Natural killer cell treated with Interleukin-12 subunit alpha and Interleukin-12 subunit beta and Interleukin-15 and Interleukin-18, amount 100 ng/mL, for 72 hours (primary cell): ENCODE data around the gene NUDT1. TPM values are rescaled to one million over a fixed set of nuclear protein-coding genes. Genes with fewer than 3 reads are reported as not detected.
A peak's percentile ranks its signal among the peaks of the same experiment; 100 is the strongest.

Experiments
- ATAC-seq, 2 donors: fragments of 150-1000 bp; cut with Tn5 transposase in 1 of 2; sonication (Bioruptor Pico), chemical (Tn5 transposase) in 1 of 2; 2 replicates each; pipeline ENCODE4 v1.10.0; 2021
- DNase-seq: peaks from one replicate; pipeline ENCODE4 v3.0.0; 2022; ENCODE audit warnings: low spot score
- H3K27ac Mint-ChIP-seq, 2 donors: 1 replicate in 1 of 2; 2 replicates in 1 of 2; pipeline ENCODE4 v1.8.0; 2022; ENCODE audit warnings: mixed read lengths in 2 of 2, mild to moderate bottlenecking in 1 of 2, moderate library complexity in 1 of 2
- H3K27me3 Mint-ChIP-seq, 2 donors: 1 replicate in 1 of 2; 2 replicates in 1 of 2; pipeline ENCODE4 v1.8.0; 2022; ENCODE audit warnings: mixed read lengths in 2 of 2
- H3K36me3 Mint-ChIP-seq: one replicate; pipeline ENCODE4 v1.8.0; 2022; ENCODE audit warnings: mixed read lengths
- H3K4me1 Mint-ChIP-seq, 2 donors: 1 replicate in 1 of 2; 2 replicates in 1 of 2; pipeline ENCODE4 v1.8.0; 2022; ENCODE audit warnings: low read depth in 2 of 2, mixed read lengths in 2 of 2, mild to moderate bottlenecking in 1 of 2
- H3K4me3 Mint-ChIP-seq: one replicate; pipeline ENCODE4 v1.8.0; 2022; ENCODE audit warnings: mixed read lengths
- H3K9me3 Mint-ChIP-seq: 2 replicates; pipeline ENCODE4 v1.8.0; 2022; ENCODE audit warnings: mixed read lengths
- total RNA-seq, 2 donors: library from RNA; stranded (reverse); gene quantifications; one replicate each; pipeline ENCODE4 v1.2.3, GENCODE V29; 2022

The NUDT1 gene
- total RNA-seq, 2 donors from 2014 or later = 31.7 to 65.2 TPM

DNA sequence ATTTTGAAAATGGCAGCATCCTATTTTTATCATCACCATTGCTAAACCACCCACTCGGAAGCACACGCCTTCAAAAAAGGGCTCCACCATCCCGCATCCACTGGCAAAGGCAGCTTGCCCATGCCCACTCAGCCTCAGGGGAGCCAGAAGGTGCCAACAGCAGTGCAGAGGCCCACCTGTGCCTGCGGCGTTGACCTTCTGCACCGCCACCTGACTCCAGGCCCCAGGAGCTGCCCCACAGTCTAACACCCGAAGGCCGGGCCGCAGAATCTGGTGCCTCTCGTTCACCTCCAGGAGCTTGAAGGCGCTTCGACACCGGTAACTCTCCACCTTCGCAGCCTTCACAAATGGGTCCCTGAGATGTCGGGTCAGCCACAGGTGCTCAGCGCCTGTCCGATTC lies 2.8 kb upstream of the NUDT1 start:
- H3K36me3 Mint-ChIP-seq = peaks cover 8% of the 10 kb centered on the region
- H3K9me3 Mint-ChIP-seq = no peaks in the 10 kb centered on the region
- DNase-seq (no peak), ATAC-seq (no peak)
- H3K4me1 Mint-ChIP-seq = peaks cover 10 to 12% of the 10 kb centered on the region in 2 donors
- no peak overlapping the region for H3K27ac Mint-ChIP-seq
- H3K4me3 Mint-ChIP-seq = peak overlapping the region; percentile 17
- no peaks in the 10 kb centered on the region for H3K27me3 Mint-ChIP-seq

DNA sequence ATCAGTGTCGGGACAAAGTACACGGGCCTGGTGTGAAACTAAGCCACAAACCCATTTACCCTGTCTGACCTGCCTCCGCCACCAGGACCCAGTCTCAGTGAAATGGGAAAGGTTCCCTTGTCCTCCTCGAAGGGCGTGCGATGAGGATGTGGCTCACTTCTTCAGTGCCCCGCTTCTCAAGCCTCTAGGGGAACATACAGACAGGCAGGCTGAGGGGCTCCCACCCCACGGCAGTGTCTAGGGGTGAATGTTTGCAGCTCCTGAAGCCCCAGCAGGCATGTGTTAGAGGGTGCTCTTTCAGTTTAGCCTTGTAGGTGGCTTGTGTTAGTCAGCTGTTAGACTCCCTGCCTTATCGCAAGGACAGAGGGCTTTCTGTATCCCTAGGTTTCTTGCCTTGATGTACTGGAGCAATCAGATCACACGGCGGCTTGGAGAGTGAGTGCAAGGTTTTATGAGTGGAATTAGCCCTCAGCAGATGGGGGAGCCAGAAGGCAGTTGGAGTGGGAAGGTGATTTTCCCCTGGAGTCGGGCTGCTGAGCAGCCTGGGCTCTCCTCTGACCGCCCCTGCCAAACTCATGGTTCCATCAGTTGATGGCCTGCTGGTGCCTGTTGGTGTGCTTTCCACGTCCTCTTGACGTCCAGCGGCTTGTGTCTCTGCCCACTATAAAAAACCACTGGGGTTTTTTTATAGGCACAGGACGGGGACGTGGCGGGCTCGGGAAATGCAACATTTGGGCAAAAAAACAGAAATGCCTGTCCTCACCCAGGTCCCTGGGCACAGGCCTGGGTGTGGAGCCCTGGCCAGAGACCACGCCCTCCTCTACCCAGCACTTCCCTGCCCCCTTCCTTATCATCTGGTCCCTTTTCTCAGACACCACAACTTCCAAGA lies 759 bp downstream of the NUDT1 start:
- H3K36me3 Mint-ChIP-seq = no peaks in the 10 kb centered on the region
- no peaks in the 10 kb centered on the region for H3K27me3 Mint-ChIP-seq
- H3K4me1 Mint-ChIP-seq = peaks cover 8 to 17% of the 10 kb centered on the region in 2 donors
- H3K27ac Mint-ChIP-seq = peak overlapping the region; percentile 78 to 86
- DNase-seq (no peak), ATAC-seq (peak; percentile 33 to 37)
- H3K4me3 Mint-ChIP-seq = peak overlapping the region; percentile 95
- H3K9me3 Mint-ChIP-seq = no peaks in the 10 kb centered on the region

DNA sequence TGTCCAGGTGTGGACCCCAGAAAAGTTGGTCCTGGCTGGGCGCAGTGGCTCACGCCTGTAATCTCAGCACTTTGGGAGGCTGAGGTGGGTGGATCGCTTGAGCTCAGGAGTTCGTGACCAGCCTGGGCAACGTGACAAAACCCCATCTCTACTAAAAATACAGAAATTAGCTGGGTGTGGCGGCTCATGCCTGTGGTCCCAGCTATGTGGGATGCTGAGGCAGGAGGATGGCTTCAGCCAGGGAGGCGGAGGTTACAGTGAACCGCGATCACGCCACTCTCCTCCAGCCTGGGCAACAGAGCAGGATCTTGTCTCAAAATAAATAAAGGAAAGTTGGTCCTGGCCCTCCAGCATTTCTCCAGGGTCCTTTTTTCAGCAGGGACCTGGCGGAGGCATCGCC lies 1.4 kb downstream of the NUDT1 start:
- Mint-ChIP-seq H3K4me1 (peaks cover 13 to 21% of the 10 kb centered on the region in 2 donors), H3K27ac (no peak overlapping the region), H3K9me3 (no peaks in the 10 kb centered on the region), H3K27me3 (no peaks in the 10 kb centered on the region), H3K4me3 (peak overlapping the region; percentile 95), H3K36me3 (no peaks in the 10 kb centered on the region)
- DNase-seq = no peak
- no peak for ATAC-seq

DNA sequence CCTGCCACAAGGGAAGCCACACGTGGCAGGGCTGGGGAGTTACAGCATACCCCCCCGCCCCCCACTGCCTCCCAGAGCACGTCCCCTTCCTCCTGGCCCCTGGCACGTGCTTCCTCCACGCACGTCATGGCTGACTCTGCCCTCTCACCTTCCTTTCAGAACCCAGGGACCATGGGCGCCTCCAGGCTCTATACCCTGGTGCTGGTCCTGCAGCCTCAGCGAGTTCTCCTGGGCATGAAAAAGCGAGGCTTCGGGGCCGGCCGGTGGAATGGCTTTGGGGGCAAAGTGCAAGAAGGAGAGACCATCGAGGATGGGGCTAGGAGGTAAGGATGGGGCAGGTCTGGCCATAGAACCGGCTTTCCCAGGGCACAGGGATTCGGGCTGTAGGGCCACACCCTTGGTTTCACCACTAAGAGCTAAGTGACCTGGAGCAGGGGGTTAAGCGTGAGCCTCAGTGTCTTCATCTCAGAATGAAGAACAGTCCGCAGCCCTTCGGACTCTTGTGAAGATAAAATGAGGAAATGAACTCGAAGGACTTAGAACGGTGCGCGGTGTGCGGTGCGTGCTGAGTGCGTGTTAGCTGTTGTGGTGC lies 2.5 kb downstream of the NUDT1 start:
- H3K27ac Mint-ChIP-seq = no peak overlapping the region
- no peak overlapping the region for H3K4me3 Mint-ChIP-seq
- H3K36me3 Mint-ChIP-seq = no peaks in the 10 kb centered on the region
- no peaks in the 10 kb centered on the region for H3K9me3 Mint-ChIP-seq
- DNase-seq (no peak), ATAC-seq (no peak)
- H3K27me3 Mint-ChIP-seq = no peaks in the 10 kb centered on the region
- H3K4me1 Mint-ChIP-seq = peaks cover 23 to 29% of the 10 kb centered on the region in 2 donors

DNA sequence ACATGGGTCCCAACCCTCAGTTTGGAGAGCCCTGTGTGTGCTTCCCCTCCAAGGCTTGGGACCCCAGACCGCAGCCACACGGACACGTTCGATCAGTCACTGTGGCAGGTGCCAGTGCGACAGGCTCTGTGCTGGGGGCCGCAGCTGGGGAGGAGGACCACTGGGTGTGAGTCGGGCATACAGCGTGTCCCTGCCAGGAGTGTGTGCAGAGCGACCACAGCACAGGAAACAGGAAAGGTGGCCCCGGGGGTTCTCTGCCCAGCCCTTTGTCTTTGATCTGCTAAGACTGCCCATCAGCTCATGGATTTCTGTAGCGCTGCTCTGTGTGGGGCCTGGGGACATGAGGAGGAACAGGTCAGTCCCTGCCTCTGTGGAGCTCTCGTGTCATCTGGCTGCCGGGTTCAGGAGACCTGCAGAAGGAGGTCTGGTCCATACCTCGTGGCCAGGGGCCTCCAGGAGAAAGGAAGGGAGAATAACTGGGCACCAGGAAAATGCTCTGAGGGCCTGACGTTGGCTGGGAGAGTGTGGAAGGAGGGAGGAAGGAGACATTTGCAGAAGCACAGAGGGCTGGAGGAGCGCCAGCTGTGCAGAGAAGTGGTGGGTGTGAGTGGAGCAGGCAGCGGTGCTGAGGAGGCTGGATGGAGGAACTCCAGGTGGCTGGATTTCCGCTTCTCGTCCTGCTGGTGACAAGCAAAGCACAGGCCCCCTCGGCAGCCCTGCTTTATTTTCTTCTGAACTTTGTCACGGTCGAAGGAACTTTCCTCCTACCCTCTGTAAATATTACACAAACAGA lies 4.1 kb downstream of the NUDT1 start:
- Mint-ChIP-seq H3K27ac (no peak overlapping the region), H3K4me1 (peaks cover 25 to 32% of the 10 kb centered on the region in 2 donors)

DNA sequence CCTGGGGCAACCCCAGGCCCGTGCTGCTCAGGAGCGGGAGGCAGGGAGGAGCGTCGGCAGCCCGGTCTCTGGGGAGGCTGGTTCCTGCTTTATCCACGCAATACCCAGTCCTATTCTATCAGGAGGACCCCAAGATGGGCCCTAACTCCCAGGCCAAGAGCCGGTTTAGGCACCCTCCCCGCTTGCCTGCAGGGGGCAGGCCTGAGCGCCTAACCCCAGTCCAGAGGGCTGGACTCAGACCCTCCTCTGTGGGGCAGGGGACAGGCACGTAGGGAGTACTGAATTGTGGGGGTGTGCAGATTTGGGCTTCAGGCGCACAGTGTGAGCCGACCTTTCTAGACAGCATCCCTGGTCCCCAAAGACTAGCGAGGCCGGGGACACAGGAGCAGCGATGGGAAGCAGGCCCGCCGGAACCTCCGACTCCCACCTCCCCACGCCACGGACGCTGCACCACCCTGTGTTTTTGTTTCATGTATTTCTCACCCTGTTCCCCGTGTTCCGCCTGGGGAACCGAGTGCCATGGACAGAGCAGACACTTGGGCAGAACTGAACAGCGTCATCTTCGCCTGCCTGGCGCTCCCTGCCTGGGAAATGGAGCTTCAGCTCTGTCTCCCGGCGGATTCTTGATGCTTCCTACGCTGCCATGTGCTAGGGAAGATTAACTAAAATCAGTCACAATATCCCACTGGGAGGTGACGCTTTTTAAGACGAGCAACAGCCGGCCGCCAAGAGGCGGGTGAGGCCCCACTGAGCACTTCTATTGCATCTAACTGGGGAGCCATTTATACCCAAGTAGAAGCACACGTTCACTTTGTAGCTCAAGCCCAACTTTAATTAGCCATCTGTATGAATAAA lies 5.3 kb downstream of the NUDT1 start:
- peaks cover 25 to 29% of the 10 kb centered on the region in 2 donors for H3K4me1 Mint-ChIP-seq
- ATAC-seq (no peak), DNase-seq (no peak)
- no peak overlapping the region for H3K4me3 Mint-ChIP-seq
- H3K36me3 Mint-ChIP-seq = no peaks in the 10 kb centered on the region
- H3K27ac Mint-ChIP-seq = no peak overlapping the region
- no peaks in the 10 kb centered on the region for H3K9me3 Mint-ChIP-seq
- H3K27me3 Mint-ChIP-seq = no peaks in the 10 kb centered on the region

More for the DNA sequence above, 4.1 kb downstream of the NUDT1 start:
- ATAC-seq (no peak), DNase-seq (no peak)
- no peak overlapping the region for H3K4me3 Mint-ChIP-seq
- no peaks in the 10 kb centered on the region for H3K9me3 Mint-ChIP-seq
- H3K27me3 Mint-ChIP-seq = no peaks in the 10 kb centered on the region
- no peaks in the 10 kb centered on the region for H3K36me3 Mint-ChIP-seq

DNA sequence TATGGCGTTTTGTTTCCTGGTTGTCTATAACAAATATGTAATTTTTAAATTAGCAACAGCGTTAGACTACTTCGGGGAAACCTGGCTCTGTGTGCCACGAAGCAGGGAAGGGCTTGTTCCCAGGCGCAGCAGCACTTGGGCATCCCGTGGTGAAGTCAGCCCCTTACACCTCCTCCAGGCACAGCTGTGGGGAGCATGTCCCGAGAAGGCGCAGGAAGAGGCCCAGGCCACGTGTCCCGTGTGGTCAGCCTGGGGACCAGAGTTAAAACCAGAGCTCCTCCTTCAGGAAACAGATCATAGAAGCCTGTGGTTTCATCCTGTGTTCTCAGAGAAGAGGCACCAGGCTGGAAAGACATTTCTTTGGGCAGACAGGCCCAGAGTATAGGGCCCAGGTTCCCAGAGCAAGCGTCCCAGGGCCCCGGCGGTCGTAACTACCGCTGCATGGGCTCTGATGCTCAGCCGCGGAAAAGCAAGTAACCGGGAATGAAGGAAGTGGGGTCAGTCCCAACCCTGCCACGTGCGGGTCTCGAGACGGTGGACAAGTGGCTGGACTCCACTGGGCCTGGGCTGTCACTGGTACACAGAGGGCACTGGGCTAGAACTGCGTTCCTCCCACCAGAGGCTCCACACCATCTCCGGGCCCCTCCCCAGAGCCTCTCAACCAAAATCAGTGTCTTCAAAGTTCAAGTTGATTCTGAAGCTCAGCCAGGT lies 7.1 kb downstream of the NUDT1 start:
- H3K4me1 Mint-ChIP-seq = peaks cover 19 to 26% of the 10 kb centered on the region in 2 donors
- DNase-seq = peak; percentile 76

DNA sequence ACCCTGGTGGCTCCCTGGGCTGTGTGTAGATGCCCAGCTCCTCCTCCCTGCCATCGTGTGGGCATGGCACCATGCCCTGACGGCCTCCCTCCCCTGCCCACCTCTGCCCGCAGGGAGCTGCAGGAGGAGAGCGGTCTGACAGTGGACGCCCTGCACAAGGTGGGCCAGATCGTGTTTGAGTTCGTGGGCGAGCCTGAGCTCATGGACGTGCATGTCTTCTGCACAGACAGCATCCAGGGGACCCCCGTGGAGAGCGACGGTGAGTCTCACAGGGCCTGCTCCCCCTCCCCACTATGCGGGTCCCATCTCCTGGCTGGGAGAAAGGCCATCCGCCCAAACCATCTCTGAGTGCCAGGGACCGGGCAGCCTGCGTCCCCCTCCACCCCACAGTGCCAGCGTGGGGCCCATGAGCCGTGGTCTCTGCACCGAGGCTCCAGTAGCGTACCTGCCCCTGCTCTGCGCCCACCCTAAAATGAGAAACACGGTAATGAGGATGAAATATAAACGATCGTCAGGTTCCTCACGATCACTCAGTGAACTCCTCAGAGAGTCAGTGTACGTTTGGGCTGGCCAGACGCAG lies 7.8 kb downstream of the NUDT1 start:
- H3K4me1 Mint-ChIP-seq = peaks cover 19 to 22% of the 10 kb centered on the region in 2 donors
- no peak overlapping the region for H3K4me3 Mint-ChIP-seq
- DNase-seq (no peak), ATAC-seq (no peak)
- H3K36me3 Mint-ChIP-seq = no peaks in the 10 kb centered on the region
- H3K27me3 Mint-ChIP-seq = no peaks in the 10 kb centered on the region
- peak overlapping the region in 1 of 2 donors; percentile 74 for H3K27ac Mint-ChIP-seq
- H3K9me3 Mint-ChIP-seq = no peaks in the 10 kb centered on the region

More for the DNA sequence above, 7.1 kb downstream of the NUDT1 start:
- Mint-ChIP-seq H3K27ac (peak overlapping the region; percentile 57 to 74), H3K36me3 (no peaks in the 10 kb centered on the region), H3K27me3 (no peaks in the 10 kb centered on the region), H3K9me3 (no peaks in the 10 kb centered on the region), H3K4me3 (peak overlapping the region; percentile 70)
- ATAC-seq = peak; percentile 75 to 88

DNA sequence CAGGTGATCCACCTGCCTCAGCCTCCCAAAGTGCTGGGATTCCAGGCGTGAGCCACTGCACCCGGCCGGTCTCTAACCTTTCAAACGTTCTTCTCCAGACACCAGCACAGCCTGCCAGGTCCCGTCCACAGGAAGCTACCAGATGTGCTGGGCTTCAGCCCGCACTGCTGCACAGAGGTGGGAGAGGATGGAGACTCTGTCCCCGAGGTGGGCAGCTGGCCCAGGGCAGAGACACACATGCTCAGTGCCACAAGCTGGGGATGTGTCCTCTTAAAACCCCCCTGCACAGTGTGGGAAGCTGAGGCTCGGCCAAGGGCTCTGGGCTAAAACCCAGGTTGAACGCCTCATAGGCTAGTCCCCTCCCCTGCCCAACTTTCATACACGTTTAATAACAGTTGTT lies 9.4 kb downstream of the NUDT1 start:
- DNase-seq (no peak), ATAC-seq (no peak)
- no peak overlapping the region for H3K27ac Mint-ChIP-seq
- no peaks in the 10 kb centered on the region for H3K36me3 Mint-ChIP-seq
- H3K4me3 Mint-ChIP-seq = no peak overlapping the region
- no peaks in the 10 kb centered on the region for H3K9me3 Mint-ChIP-seq
- no peaks in the 10 kb centered on the region for H3K27me3 Mint-ChIP-seq
- H3K4me1 Mint-ChIP-seq = peaks cover 24 to 26% of the 10 kb centered on the region in 2 donors

DNA sequence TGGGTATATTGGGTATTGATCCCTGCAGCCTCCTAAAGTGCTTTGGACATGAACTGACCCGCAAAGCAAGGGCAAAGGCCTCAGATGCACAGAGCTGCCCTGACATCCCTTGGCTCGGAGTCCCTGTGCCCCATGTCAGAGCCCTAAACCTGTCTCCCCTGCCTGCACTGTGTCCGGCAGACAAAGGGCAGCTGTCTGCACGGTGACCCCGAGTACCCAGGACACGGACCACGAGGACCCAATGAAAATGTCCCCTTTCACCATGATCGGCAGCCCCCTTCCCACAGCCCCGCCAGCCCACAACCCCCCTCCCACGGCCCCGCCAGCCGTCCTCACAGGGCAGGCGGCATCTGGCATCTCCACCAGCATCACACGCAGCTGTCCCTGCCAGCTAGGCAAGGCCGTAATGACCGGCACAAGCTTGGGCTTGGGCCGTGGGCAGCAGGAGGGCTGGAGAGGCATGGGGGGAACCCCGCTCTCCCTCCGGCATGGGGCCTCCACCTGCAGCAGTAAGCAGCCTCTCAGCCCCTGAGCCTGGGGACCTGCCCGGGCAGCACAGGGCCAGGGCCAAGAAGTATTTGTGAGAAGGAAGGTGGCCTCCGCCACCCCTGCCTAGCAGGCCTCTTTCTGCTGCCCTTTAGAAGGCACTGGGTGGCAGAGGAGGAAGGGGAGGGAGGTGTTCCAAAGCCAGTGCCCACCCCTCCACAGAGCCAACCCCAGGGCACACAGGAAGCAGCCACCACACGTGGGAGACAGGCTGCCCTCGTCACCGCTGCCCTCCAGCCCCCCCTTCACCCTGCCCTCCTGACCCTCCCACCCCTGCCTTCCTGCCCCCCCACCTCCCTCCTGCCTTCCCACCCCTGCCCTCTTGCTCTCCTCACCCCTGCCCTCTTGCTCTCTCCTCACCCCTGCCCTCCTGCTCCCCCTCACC lies 10.1 kb downstream of the NUDT1 start:
- no peak for DNase-seq
- Mint-ChIP-seq H3K27ac (no peak overlapping the region), H3K4me1 (peaks cover 24 to 26% of the 10 kb centered on the region in 2 donors), H3K27me3 (no peaks in the 10 kb centered on the region), H3K4me3 (no peak overlapping the region), H3K36me3 (no peaks in the 10 kb centered on the region), H3K9me3 (no peaks in the 10 kb centered on the region)
- no peak for ATAC-seq

DNA sequence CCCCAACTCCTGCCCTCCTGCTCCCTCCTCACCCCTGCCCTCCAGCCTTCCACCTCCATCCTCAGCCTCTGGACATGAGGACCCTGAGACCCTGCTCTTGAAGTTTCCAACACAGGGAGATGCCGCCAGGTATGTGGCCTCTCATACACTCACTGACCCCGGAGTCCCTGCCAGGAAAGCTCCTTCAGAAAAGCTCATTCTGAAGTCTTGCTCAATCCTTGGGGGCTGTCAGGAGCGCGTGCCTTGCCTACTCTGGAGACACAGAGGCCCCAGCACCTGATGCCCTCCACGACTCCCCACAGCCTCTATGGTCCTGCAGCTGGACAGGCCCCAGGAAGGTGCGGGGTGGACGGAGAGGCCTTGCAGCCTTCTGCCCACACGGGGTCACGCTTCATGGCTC lies 11.0 kb downstream of the NUDT1 start:
- Mint-ChIP-seq H3K9me3 (no peaks in the 10 kb centered on the region), H3K27me3 (no peaks in the 10 kb centered on the region), H3K27ac (no peak overlapping the region), H3K4me1 (peaks cover 21 to 22% of the 10 kb centered on the region in 2 donors), H3K4me3 (no peak overlapping the region), H3K36me3 (no peaks in the 10 kb centered on the region)
- ATAC-seq = no peak
- DNase-seq = no peak
